Embryonic facial prominence (tissue), 1 donor: ENCODE measurements around the gene CXCL6.

Source experiments
- DNase-seq: peaks from one replicate; pipeline ENCODE4 v3.0.0-alpha.2; 2016; ENCODE audit errors: extremely low spot score

CXCL6 gene

DNA sequence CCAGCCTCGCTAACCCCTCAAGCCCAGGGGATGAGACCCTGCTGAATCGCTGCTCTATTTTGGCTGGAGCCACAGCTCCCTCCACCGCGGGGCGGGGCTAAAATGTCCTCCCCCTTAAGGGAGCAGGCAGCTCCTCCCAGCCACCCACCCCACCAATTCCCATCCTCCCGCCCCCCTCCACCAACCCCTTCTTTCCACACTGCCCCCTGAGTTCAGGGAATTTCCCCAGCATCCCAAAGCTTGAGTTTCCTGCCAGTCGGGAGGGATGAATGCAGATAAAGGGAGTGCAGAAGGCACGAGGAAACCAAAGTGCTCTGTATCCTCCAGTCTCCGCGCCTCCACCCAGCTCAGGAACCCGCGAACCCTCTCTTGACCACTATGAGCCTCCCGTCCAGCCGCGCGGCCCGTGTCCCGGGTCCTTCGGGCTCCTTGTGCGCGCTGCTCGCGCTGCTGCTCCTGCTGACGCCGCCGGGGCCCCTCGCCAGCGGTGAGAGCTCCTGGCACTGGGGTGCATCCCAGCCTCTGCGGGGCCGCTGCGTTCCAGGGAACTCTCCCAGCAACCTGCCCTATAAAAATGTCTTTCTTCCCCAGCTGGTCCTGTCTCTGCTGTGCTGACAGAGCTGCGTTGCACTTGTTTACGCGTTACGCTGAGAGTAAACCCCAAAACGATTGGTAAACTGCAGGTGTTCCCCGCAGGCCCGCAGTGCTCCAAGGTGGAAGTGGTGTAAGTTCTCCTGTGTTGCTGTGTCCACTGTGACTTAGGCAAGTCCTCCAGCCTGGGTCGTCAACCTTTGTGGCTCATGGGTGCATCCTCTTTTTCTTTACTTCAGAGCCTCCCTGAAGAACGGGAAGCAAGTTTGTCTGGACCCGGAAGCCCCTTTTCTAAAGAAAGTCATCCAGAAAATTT lies at the start of gene CXCL6:
Gene CXCL6, plus strand, starts transcription at position 306 of the 907 bp plus-strand sequence. Its CDS starts 73 bp downstream, at position 379.
- DNase-seq: no peak

DNA sequence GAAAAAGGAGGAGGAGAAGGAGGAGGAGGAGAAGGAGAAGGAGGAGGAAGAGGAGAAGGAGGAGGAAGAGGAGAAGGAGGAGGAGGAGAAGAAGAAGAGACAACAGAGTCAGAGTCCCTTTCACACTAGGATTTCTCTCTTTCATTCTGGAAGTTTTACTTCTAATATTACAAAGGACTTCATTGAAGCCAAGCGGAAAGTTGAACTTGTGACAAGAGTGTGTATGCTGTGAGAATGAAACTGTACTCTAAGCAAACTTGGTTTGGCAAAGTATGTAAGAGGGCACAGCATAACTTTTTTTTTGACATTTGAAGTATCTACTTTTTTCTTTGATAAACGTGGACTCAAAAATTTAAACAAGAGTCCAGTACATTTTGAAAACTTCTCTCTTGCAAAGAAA lies 48.1 kb upstream of the CXCL6 start:
- no peak for DNase-seq

DNA sequence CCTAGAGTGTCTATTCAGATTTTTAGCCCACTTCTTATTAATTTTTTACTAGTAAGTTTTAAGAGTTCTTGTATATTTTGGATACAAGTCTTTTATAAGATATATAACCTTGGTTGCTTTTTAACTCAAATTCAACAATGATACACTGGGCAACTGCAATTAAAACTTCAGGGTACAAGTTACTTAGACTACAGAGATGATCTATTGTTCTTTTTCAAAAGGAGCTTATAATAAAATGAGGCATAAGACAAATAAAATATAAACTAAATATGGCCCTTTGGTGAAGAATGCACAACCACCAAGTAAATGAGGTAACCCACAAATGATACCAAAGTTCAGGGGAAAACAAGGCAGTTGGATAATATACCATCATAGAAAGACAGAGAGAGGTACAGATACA lies 37.6 kb upstream of the CXCL6 start:
- DNase-seq: no peak

DNA sequence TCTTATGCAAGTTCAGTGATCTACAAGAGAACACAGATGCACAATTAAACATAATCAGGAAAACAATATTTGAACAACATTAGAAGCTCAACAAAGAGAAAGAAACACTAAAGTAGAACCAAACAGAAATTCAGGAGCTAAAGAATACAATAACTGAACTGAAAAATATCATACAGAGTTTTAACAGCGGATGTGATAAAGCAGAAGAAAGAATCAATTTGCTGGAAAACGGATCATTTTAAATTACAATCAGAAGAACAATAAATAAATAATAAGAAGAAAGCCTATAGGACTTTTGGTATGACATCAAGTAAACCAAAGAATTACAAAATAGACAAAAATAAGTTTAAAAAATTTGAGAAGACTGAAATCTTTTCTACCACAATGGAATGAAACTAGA lies 36.3 kb upstream of the CXCL6 start:
- no peak for DNase-seq

DNA sequence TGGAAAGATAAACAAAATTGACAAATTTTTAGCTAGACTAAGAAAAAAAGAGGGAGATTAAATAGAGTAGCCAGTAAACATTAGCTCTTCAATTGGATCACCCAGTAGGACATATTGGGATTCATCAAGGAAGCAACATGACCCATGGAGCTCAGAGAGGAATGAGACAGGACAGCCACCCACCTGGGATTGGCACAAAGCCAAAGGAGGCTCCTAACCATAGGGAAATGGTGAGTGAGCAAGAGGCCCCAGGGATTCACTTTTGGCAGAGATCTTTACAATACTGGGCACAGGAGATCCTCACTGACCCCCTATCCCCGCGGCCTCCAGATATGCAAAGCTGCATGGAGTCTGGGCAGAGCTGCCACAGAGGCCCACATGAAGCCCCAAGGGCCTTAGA lies 34.8 kb upstream of the CXCL6 start:
- DNase-seq: no peak

DNA sequence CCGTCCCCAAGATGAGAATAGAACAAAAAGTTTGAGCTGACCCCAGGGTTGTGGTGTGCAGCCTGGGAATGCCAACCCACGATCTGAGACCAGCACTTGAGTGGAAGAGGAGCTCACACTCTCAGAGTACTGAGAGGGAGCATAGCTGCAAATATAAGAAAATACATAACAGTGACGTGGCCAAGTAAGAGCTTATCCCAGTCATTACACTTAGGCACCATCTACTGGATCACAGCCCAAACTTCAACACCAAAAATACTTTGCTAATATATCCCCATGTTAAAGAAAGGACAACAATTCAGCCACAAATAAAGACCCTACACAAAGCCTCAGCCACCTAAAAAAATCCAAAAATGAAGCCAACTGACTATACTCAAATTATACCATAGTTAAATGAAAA lies 33.3 kb upstream of the CXCL6 start:
- DNase-seq: no peak

DNA sequence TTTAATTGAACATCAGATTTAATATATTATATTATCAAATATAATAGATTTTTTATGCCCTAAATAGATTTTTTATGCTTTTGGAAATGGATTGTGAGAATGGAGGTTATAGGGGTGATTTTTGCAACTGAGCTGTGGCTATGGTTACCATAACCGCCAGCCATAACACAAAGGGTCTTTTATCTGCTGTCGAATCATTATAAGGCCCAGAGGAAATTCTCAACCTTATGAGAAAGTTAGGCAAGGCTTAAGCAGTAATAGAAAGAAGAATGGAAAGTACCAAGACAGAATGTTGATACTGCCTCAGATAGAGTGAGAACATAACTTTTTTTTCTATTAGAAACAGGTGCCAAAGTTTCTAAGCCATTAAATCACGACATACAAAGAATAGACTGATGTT lies 26.3 kb upstream of the CXCL6 start:
- DNase-seq: no peak

DNA sequence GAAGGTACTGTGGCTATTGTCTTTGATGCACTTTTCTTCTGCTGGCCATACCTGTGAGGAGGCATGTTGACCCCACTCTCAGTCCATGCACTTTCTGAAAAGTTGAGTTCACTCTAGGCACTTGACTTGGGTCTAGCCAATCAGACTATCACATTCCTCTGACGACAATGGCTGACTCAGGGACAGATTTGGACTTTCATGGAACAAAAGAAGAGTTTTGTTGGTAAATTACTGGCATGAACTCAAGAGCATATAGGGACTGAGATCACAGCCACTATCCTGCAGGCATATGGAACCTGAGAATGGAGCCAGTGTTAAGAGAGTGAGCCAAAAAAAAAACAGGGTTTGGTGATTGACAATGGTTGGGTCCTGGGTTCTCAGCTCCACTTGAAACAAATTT lies 24.6 kb upstream of the CXCL6 start:
- DNase-seq: no peak

DNA sequence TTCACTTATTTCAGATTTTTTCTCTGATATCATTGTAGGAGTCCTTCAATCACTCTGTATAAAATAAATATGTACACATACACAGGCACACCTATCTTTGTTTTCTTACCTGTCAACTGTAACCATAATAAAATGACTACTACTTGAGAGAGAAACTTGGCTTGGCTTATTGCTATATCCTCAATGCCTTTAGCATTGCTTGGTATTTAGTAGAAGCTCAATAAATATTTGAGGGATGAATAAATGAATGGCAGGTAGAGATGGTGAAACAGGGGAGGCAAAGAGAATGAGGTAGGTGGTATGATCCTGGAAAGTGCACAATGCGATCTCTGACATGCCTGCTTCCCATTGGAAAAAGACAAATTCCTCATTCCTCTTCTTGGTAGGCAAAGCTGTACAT lies 21.8 kb upstream of the CXCL6 start:
- no peak for DNase-seq

DNA sequence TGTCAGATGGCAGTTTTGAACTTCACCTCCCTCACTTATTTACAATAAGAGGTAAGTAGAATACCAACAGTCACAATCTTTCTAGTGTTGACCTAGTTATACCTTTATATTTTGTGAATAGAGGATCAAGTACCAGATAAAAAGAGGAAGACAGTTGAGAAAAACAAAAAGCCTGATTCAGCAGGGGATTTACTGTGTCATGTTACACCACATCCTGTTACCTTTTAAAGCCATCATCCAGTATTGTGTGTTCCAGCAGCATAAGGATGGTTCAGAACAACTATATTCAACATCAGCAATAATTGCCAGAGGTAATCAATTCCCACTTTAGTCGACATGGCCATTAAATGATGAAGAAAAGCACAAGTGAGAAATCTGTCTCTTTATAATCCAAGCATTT lies 21.3 kb upstream of the CXCL6 start:
- DNase-seq: no peak

DNA sequence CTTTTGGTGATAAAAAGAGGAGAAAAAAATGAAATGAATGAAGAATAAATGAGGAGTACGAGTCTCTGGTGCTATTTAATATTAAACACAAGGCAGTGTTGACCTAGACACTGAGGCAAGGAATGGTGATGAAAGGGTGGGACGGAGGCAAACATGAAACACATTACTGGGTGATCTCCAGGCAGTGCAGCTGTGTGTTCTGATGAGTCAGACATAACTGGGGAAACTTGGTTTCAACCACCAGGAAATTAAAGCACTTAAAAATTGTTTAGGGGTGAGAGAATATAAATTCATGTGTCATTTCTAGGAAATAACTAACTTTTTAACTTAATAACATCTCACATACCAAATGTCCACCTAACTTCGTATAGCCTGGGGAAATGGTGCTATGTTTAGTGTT lies 19.7 kb upstream of the CXCL6 start:
- DNase-seq: no peak

DNA sequence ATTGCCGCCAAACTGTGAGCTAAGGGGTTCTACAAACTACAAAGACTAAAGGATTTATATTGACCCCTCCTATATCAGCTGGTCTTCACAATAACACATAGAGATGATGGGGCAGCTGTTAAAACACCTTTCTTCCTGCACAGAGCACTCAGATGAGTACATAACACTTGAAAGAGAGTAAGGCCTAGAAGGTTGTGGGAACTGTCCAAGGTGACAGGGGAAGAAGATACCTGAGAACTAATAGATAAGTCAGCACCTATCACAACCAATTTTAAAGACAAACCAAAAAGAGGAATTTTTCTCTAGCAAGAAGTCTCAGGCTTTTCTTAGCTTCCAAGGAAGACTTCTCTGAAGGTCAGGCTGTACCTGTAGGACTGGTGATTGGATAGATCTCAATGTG lies 19.1 kb upstream of the CXCL6 start:
- no peak for DNase-seq

DNA sequence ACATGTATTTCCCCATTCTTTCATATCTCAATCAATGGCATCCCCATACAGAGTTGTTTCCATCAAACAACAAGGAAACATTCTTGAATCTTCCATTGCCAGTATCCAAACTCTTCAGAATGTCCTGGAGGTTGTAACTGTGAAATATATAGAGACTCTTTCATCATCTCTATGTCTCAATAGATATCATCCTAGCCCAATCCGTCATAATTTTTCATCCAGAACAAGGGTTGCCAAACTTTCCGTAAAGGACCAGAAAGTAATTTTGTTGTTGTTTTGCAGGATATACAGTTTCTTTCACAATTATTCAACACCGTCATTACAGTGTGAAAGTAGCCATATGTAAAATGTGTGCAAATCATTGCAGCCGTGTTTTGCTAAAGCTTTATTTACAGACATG lies 15.2 kb upstream of the CXCL6 start:
- no peak for DNase-seq

DNA sequence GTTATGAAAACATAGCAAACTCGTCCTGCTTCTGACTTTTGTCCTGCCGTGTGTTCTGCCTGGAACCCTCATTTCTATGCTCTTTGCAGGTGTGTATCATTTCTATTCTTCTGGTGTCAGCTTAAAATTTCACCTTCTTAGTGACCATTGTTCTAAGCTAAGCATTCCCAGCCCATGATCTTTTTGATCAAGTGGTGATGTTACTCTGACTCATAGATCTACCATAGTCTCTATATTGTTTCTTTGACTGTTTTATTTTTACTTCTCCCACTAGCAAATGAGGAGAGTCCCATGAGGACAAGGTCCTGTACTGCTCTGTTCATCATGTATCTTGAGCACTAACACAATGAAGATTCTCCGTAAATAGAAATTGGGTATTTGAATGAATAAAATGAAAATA lies 14.1 kb upstream of the CXCL6 start:
- no peak for DNase-seq

DNA sequence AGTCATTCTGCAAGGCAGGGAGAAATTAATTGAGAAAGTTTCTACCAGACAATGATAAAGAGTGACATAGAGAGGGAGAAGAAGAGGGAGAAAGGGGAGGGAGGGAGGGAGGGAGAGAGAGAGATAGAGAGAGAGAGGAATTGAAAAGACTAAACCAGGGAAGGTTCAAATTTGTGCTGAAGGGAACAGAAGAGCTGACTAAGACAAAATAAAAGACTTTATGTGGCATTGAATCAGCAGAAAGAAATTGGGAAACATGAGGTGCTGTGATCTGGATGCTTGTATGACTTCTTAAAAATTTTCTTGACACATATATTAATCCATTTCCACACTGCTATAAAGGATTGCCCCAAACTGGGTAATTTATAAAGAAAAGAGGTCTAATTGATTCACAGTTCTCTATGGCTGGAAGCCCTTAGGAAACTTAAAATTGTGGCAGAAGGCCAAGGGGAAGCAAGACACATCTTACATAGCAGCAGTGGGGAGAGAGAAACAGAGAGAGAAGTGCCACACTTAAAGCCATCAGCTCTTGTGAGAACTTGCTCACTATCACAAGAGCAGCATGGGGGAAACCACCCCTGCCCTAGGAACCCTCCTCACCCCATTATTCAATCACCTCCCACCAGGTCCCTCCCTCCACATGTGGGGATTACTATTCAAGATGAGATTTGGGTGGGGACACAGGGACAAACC lies 13.5 kb upstream of the CXCL6 start:
- DNase-seq: no peak

DNA sequence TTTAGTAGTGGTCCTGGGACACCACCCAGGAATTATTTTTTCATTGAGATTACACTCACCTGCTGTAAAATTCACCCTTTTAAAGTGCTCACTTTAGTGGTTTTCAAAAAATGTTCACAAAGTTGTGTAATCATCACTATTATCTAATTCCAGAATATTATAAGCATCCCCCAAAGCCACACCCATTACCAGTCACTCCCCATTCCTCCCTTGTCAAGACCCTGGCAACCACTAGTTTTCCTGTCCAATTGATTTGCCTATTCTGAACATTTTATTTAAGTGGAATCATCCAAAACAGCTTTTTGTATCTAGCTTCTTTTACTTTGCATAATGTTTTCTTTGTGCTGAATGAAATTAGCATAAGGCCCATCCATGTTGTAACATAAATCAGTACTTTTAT lies 12.7 kb upstream of the CXCL6 start:
- no peak for DNase-seq

DNA sequence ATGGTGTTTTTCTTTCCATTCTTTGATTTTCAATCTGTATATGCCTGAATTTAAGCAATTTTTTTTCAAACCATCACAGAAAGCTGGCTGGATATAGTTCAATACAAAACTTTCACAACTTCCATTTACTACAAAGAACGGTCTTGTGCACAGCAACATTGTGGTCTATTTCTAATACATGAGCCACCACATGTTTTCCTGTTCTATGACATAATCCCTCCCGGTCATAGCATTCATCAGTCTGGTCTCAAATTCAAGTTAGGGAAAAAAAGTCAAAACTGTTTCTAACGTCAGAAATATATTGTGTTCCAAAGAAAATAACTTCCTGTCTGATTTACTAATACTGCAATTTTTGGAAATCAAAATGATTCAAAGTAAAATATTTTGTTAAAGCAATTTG lies 7.5 kb upstream of the CXCL6 start:
- no peak for DNase-seq

DNA sequence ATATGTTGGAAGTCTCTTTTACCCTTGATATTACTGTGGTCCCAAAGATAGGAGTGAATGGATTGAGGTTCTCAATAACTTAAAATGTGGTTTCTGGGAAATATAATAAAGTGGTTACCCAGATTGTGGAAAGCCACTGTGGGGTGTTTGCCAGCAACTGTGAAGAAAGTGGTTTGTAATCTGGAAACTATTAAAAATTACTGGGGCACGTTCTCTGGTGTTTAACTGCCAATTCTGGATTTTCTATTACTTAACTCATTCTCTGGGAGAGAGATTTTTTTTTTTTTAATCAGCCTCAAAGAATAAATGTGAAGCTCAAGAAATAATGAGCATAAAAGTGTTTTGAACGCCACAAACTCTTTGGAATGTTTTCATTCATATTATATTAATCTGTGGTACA lies 4.9 kb upstream of the CXCL6 start:
- no peak for DNase-seq

DNA sequence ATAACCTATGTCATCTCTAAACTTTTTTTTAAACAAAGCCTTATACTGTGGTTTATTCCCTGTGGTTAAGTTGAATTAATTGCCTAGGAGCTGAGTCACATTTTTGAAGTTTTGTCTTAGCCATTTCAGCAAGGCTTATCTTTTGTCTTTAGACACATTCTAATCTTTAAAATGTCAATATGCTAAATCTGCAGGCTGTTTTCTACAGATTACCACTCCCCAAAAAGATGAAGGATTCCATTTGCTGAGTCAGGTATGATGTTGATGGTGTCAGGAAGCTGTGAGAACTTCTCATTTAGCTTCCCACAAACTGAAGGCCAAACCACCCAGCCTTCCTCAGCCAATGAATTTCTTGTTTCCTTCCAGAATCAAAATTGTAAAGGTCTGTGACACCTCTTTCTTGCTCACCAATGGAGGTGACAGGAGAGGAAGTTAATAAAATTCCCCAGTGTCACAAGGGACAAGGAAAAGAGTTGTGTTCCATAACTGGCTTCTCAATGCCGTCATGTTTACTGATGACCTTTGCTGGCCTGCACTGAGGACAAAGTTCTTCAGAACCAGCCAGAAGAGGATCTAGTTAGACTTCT lies 3.7 kb upstream of the CXCL6 start:
- DNase-seq: no peak

DNA sequence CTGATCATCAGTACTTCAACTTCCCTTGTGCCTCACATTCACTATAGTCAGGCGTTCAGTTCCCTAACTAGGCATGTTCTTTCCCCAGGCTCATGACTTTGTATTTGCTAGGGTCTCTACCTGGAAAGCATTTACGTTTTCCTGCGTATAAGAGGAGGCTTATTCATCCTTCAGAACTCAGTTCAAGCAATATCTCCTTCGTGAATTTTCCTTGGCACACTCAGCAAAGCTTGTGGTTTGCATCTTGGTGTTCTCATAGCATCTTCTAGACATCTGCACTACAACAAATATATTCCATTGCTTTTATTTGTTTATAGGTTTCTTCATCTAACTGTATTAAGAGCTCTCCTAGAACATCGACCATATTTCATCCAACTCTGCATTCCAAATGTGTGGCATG lies 2.6 kb downstream of the CXCL6 start:
- no peak for DNase-seq

DNA sequence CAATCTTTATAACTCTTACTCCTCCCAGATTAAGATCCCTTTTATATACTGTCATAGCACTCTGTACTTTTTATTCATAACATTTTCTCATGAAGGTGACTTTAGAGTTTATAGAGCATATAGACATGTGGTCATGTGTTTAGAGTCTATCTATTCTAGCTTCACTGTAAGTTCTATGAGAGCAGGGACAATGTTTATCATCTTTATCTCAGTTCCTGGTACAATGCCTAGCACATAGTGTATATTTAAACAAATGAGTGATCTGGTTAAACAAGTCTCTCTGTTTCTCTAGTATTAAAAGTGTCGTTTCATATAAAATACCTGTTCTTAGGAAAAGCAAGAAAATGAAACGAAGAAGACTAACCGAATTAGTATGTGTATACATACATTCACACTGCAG lies 3.2 kb downstream of the CXCL6 start:
- no peak for DNase-seq

DNA sequence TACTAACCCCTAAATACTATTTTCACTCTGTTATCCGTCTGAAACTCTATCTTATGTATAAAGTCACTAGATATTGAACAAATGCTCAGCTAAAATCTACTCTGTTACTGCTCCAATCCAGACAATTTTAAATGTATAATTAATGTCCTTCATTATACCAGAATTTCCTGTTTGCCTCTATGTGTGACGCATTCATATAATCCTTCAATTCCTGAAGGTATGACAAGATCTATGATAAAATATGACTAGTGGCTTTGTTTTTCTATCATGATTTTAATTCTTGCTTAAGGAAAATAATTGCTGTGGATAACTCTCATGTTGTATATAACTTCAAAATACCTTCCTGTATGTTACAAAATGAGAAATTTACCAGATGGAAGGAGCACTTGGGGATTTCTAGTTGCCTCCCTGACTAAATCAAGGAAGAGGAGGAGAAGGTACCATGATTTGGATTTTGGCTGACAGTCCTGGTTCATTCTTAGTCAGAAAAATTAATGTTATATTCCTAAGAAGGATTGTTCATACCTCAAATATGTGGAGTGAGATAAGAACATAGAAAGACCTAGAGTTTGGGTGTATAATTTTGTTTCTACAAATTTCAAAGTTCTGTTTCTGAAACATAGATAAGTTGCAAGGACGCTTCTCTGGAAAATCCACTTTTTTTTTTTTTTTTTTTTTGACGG lies 4.9 kb downstream of the CXCL6 start:
- DNase-seq: no peak
